Measurements from ENCODE around the gene ZC3H18.
A peak's percentile ranks its signal among the peaks of the same experiment; 100 is the strongest.

The ZC3H18 gene

GRCh38 chr16:88651276-88651988 lies 81.2 kb downstream of the ZC3H18 start:
- H3K9me3 ChIP-seq: no peaks in the 10 kb centered on the region
- H3K36me3 ChIP-seq: peaks cover 27% of the 10 kb centered on the region
- peak overlapping the region; percentile 95 for H3K27ac ChIP-seq
- no peaks in the 10 kb centered on the region for H3K27me3 ChIP-seq
- peaks cover 43 to 48% of the 10 kb centered on the region in 2 experiments for H3K4me1 ChIP-seq (ENCODE audit: control insufficient read depth in 1 of 2, insufficient read depth in 1 of 2, low read depth in 1 of 2, low read length in 1 of 2)
- H3K4me3 ChIP-seq (ENCODE audit: low read depth in 1 of 2, low read length in 1 of 2): peak overlapping the region; percentile 78 to 93
- TF ChIP-seq CTCF (IDR thresholded peaks at IDR 0.05): no peak

- Histone ChIP-seq H3K36me3 (peaks cover 19% of the 10 kb centered on the region), H3K4me3 (ENCODE audit: low read depth in 1 of 2, low read length in 1 of 2) (peak overlapping the region in 1 of 2 experiments; percentile 78), H3K4me1 (ENCODE audit: control insufficient read depth in 1 of 2, insufficient read depth in 1 of 2, low read depth in 1 of 2, low read length in 1 of 2) (peaks cover 38 to 42% of the 10 kb centered on the region in 2 experiments), H3K9me3 (no peaks in the 10 kb centered on the region), H3K27me3 (no peaks in the 10 kb centered on the region), H3K27ac (peak overlapping the region; percentile 95)
- no peak for TF ChIP-seq CTCF (IDR thresholded peaks at IDR 0.05)
These were observed 82.0 kb downstream of the ZC3H18 start for GRCh38 chr16:88651989-88652761.

GRCh38 chr16:88652762-88653063 lies 82.5 kb downstream of the ZC3H18 start:
- TF ChIP-seq CTCF (IDR thresholded peaks at IDR 0.05): no peak
- Histone ChIP-seq H3K36me3 (peaks cover 14% of the 10 kb centered on the region), H3K4me3 (ENCODE audit: low read depth in 1 of 2, low read length in 1 of 2) (no peak overlapping the region), H3K4me1 (ENCODE audit: control insufficient read depth in 1 of 2, insufficient read depth in 1 of 2, low read depth in 1 of 2, low read length in 1 of 2) (peaks cover 33 to 37% of the 10 kb centered on the region in 2 experiments), H3K27me3 (no peaks in the 10 kb centered on the region), H3K27ac (no peak overlapping the region), H3K9me3 (no peaks in the 10 kb centered on the region)

- Histone ChIP-seq H3K4me1 (ENCODE audit: control insufficient read depth in 1 of 2, insufficient read depth in 1 of 2, low read depth in 1 of 2, low read length in 1 of 2) (peaks cover 29 to 33% of the 10 kb centered on the region in 2 experiments), H3K4me3 (ENCODE audit: low read depth in 1 of 2, low read length in 1 of 2) (no peak overlapping the region), H3K9me3 (no peaks in the 10 kb centered on the region), H3K27me3 (no peaks in the 10 kb centered on the region), H3K36me3 (peaks cover 10% of the 10 kb centered on the region), H3K27ac (no peak overlapping the region)
- TF ChIP-seq CTCF (IDR thresholded peaks at IDR 0.05): no peak
These were observed 82.9 kb downstream of the ZC3H18 start for GRCh38 chr16:88653101-88653500.

GRCh38 chr16:88653596-88654362 lies 83.6 kb downstream of the ZC3H18 start:
- peaks cover 8% of the 10 kb centered on the region for H3K36me3 ChIP-seq
- H3K4me3 ChIP-seq (ENCODE audit: low read depth in 1 of 2, low read length in 1 of 2): no peak overlapping the region
- no peak for TF ChIP-seq CTCF (IDR thresholded peaks at IDR 0.05)
- H3K9me3 ChIP-seq: no peaks in the 10 kb centered on the region
- H3K4me1 ChIP-seq (ENCODE audit: control insufficient read depth in 1 of 2, insufficient read depth in 1 of 2, low read depth in 1 of 2, low read length in 1 of 2): peaks cover 22 to 26% of the 10 kb centered on the region in 2 experiments
- H3K27me3 ChIP-seq: no peaks in the 10 kb centered on the region
- no peak overlapping the region for H3K27ac ChIP-seq
